GM12878 (cell line): ENCODE measurements around the gene TES.

ENCODE experiments used
- EGR1 ChIP-seq, 2 experiments: IDR thresholded peaks; 1 replicate in 1 of 2; 2 replicates in 1 of 2; pipeline ENCODE4 v1.6.1; 2011 to 2012; ENCODE audit warnings: low read depth in 2 of 2, low read length in 2 of 2, borderline replicate concordance in 1 of 2, mild to moderate bottlenecking in 1 of 2, moderate library complexity in 1 of 2
- MTA2 ChIP-seq: fragments of 450-650 bp; IDR thresholded peaks from 2 replicates; pipeline ENCODE4 v1.6.1; 2016; ENCODE audit warnings: low read depth, mild to moderate bottlenecking, moderate library complexity
- MTA3 ChIP-seq: IDR thresholded peaks from 2 replicates; pipeline ENCODE4 v1.6.1; 2012; ENCODE audit warnings: low read length, inconsistent platforms, borderline replicate concordance
- NFYB ChIP-seq: IDR thresholded peaks from 2 replicates; pipeline ENCODE4 v1.6.1; 2011; ENCODE audit warnings: low read depth, mild to moderate bottlenecking, low read length, improper control_type of control experiment, moderate library complexity; ENCODE audit not compliant: insufficient read depth
- PAX5 ChIP-seq: IDR thresholded peaks from 2 replicates; pipeline ENCODE4 v1.6.1; 2011; ENCODE audit warnings: low read depth, low read length, borderline replicate concordance
- POLR2A ChIP-seq: IDR thresholded peaks from 2 replicates; pipeline ENCODE4 v1.6.1; 2011; ENCODE audit warnings: low read depth, mild to moderate bottlenecking, low read length
- POLR2AphosphoS5 ChIP-seq: IDR thresholded peaks from 2 replicates; pipeline ENCODE4 v1.6.1; 2011; ENCODE audit warnings: mild to moderate bottlenecking, low read length, inconsistent platforms
- SMC3 ChIP-seq: IDR thresholded peaks from 2 replicates; pipeline ENCODE4 v1.6.1; 2011; ENCODE audit warnings: low read length, improper control_type of control experiment, borderline replicate concordance
- TF ChIP-seq, protein P1 (sequence below): IDR thresholded peaks from 2 replicates; pipeline ENCODE4 v1.6.1; 2012; ENCODE audit warnings: low read length, inconsistent platforms
- TF ChIP-seq, protein P2 (sequence below), 3 experiments: IDR thresholded peaks in 2 of 3; conservative IDR thresholded peaks in 1 of 3; 2 replicates each; pipeline ENCODE4 v1.5.1; 2011; ENCODE audit warnings: low read depth in 3 of 3, low read length in 3 of 3, mild to moderate bottlenecking in 3 of 3, control low read depth in 2 of 3, moderate library complexity in 2 of 3, inconsistent platforms in 1 of 3, mixed read lengths in 1 of 3; ENCODE audit not compliant: control insufficient read depth in 2 of 3, insufficient read depth in 1 of 3; ENCODE audit errors: extremely low read depth in 1 of 3
- TF ChIP-seq, protein P3 (sequence below): IDR thresholded peaks from 2 replicates; pipeline ENCODE4 v1.6.1; 2011; ENCODE audit warnings: mild to moderate bottlenecking, low read depth, low read length, moderate library complexity; ENCODE audit not compliant: insufficient replicate concordance

DNA sequence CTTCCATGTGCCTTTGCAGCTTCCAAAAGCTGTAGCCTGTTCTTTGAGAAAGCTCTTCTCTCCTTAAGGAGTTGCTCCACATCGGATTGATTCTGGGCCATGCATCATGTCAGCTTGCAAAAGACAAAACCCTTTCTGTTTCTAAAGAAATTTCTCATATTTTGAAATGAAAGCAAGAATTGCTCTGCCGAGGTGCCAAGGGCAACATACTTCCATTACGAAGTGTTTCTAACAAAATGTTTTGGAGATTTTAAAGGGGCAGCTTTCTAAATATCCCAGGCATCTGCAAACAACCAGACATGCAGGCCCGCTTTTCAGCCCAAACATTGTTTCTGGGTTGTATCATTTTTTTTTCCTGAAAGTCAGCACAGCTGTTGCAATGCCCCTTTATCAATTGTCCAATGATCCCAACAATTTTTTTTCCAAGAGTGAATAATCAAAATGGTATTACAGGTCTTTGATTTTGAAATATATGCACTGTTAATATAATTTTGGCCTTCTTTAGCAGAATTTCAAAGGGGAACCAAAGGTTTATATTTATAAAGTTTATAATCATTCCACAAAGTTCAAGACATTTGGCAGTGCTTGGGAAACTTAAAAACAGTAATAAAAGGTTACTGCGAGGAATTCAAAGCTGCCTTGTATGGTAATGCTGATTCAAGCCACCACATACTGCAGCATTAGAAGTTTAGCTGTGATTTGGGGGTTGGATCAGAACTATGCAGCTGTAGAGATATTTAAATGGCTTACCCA, 61.0 kb downstream of the TES start:
- TF ChIP-seq POLR2A (no peak), MTA3 (no peak), EGR1 (IDR thresholded peaks at IDR 0.05; ENCODE audit: borderline replicate concordance in 1 of 2, low read depth in 2 of 2, low read length in 2 of 2) (no peak), POLR2AphosphoS5 (no peak), MTA2 (no peak), NFYB (no peak), PAX5 (no peak), SMC3 (no peak)
- TF ChIP-seq, protein P1, sequence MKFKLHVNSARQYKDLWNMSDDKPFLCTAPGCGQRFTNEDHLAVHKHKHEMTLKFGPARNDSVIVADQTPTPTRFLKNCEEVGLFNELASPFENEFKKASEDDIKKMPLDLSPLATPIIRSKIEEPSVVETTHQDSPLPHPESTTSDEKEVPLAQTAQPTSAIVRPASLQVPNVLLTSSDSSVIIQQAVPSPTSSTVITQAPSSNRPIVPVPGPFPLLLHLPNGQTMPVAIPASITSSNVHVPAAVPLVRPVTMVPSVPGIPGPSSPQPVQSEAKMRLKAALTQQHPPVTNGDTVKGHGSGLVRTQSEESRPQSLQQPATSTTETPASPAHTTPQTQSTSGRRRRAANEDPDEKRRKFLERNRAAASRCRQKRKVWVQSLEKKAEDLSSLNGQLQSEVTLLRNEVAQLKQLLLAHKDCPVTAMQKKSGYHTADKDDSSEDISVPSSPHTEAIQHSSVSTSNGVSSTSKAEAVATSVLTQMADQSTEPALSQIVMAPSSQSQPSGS = no peak
- TF ChIP-seq, protein P2, sequence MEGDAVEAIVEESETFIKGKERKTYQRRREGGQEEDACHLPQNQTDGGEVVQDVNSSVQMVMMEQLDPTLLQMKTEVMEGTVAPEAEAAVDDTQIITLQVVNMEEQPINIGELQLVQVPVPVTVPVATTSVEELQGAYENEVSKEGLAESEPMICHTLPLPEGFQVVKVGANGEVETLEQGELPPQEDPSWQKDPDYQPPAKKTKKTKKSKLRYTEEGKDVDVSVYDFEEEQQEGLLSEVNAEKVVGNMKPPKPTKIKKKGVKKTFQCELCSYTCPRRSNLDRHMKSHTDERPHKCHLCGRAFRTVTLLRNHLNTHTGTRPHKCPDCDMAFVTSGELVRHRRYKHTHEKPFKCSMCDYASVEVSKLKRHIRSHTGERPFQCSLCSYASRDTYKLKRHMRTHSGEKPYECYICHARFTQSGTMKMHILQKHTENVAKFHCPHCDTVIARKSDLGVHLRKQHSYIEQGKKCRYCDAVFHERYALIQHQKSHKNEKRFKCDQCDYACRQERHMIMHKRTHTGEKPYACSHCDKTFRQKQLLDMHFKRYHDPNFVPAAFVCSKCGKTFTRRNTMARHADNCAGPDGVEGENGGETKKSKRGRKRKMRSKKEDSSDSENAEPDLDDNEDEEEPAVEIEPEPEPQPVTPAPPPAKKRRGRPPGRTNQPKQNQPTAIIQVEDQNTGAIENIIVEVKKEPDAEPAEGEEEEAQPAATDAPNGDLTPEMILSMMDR (IDR thresholded peaks at IDR 0.05 in 2 of 3, conservative IDR thresholded peaks at IDR 0.05 in 1 of 3; ENCODE audit: control insufficient read depth in 2 of 3, extremely low read depth in 1 of 3, insufficient read depth in 1 of 3, low read depth in 3 of 3, low read length in 3 of 3) = no peak
- TF ChIP-seq, protein P3, sequence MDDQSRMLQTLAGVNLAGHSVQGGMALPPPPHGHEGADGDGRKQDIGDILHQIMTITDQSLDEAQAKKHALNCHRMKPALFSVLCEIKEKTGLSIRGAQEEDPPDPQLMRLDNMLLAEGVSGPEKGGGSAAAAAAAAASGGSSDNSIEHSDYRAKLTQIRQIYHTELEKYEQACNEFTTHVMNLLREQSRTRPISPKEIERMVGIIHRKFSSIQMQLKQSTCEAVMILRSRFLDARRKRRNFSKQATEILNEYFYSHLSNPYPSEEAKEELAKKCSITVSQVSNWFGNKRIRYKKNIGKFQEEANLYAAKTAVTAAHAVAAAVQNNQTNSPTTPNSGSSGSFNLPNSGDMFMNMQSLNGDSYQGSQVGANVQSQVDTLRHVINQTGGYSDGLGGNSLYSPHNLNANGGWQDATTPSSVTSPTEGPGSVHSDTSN = no peak
